ENCODE data around the gene MRGPRD.

The MRGPRD gene

DNA sequence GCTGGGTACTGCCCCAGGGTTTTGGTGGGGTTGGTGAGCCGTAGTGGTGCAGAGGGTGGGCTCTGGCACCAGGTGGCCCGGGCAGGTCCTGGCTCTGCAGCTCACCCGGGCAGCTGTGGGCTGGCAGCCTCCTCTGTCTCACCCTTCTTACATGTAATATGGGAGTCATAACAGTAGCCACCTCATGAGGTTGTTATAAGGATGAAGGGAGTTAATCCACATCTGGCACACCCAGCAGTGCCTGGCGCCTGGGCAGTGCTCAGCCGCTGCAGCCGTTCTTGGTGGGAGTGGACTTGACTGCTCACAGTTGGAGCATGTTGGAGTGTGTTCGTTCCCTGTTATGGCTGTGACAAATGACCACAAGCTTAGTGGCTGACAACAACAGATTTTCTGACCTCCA is 48.4 kb downstream of the MRGPRD start:
- H3K79me2 ChIP-seq (ENCODE audit: low read length), result peaks cover 5% of the 10 kb centered on the region; the same call in 1 of the 2 replicates
- H3K27ac ChIP-seq (ENCODE audit: low read length), result no peak overlapping the region
- peaks cover 5% of the 10 kb centered on the region for H3K4me1 ChIP-seq (ENCODE audit: low read length)
- H3K4me2 ChIP-seq (ENCODE audit: low read length), result no peak overlapping the region
- no peaks in the 10 kb centered on the region for H3K9me3 ChIP-seq (ENCODE audit: insufficient read depth, low read length)
- peaks cover 8% of the 10 kb centered on the region for H4K20me1 ChIP-seq (ENCODE audit: insufficient read depth, low read length)
- peaks cover 59% of the 10 kb centered on the region for H3K36me3 ChIP-seq (replicated peaks; ENCODE audit: low read depth, low read length)
- no peak for TF ChIP-seq EZH2phosphoT487 (IDR thresholded peaks at IDR 0.05; ENCODE audit: low read depth)
- TF ChIP-seq, protein P1, sequence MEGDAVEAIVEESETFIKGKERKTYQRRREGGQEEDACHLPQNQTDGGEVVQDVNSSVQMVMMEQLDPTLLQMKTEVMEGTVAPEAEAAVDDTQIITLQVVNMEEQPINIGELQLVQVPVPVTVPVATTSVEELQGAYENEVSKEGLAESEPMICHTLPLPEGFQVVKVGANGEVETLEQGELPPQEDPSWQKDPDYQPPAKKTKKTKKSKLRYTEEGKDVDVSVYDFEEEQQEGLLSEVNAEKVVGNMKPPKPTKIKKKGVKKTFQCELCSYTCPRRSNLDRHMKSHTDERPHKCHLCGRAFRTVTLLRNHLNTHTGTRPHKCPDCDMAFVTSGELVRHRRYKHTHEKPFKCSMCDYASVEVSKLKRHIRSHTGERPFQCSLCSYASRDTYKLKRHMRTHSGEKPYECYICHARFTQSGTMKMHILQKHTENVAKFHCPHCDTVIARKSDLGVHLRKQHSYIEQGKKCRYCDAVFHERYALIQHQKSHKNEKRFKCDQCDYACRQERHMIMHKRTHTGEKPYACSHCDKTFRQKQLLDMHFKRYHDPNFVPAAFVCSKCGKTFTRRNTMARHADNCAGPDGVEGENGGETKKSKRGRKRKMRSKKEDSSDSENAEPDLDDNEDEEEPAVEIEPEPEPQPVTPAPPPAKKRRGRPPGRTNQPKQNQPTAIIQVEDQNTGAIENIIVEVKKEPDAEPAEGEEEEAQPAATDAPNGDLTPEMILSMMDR (IDR thresholded peaks at IDR 0.05; ENCODE audit: low read depth, low read length), result no peak
- no peaks in the 10 kb centered on the region for H3K27me3 ChIP-seq (ENCODE audit: low read depth, low read length)
- H2AFZ ChIP-seq (ENCODE audit: low read depth, low read length), result no peak overlapping the region
- no peak overlapping the region for H3K4me3 ChIP-seq (ENCODE audit: low read length)
- H3K9ac ChIP-seq (ENCODE audit: low read length), result no peak overlapping the region

DNA sequence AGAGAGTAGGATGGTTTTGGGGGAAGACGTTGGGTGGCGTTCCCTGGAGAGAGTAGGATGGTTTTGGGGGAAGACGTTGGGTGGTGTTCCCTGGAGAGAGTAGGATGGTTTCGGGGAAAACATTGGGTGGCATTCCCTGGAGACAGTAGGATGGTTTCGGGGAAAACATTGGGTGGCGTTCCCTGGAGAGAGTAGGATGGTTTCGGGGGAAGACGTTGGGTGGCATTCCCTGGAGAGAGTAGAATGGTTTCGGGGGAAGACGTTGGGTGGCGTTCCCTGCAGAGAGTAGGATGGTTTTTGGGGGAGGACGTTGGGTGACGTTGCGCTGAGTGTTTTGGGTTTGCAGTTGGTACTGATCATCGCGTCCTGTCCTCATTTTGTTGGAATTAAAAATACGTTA is 48.9 kb downstream of the MRGPRD start:
- Histone ChIP-seq H3K27ac (ENCODE audit: low read length) (no peak overlapping the region), H4K20me1 (ENCODE audit: insufficient read depth, low read length) (peaks cover 8% of the 10 kb centered on the region), H3K4me3 (ENCODE audit: low read length) (no peak overlapping the region), H3K9me3 (ENCODE audit: insufficient read depth, low read length) (no peaks in the 10 kb centered on the region), H2AFZ (ENCODE audit: low read depth, low read length) (no peak overlapping the region), H3K9ac (ENCODE audit: low read length) (no peak overlapping the region), H3K4me1 (ENCODE audit: low read length) (peaks cover 9% of the 10 kb centered on the region), H3K79me2 (ENCODE audit: low read length) (peaks cover 5% of the 10 kb centered on the region; the same call in 1 of the 2 replicates), H3K27me3 (ENCODE audit: low read depth, low read length) (no peaks in the 10 kb centered on the region), H3K36me3 (replicated peaks; ENCODE audit: low read depth, low read length) (peaks cover 57% of the 10 kb centered on the region), H3K4me2 (ENCODE audit: low read length) (no peak overlapping the region)
- TF ChIP-seq, protein P1 (IDR thresholded peaks at IDR 0.05; ENCODE audit: low read depth, low read length), result no peak
- no peak for TF ChIP-seq EZH2phosphoT487 (IDR thresholded peaks at IDR 0.05; ENCODE audit: low read depth)

DNA sequence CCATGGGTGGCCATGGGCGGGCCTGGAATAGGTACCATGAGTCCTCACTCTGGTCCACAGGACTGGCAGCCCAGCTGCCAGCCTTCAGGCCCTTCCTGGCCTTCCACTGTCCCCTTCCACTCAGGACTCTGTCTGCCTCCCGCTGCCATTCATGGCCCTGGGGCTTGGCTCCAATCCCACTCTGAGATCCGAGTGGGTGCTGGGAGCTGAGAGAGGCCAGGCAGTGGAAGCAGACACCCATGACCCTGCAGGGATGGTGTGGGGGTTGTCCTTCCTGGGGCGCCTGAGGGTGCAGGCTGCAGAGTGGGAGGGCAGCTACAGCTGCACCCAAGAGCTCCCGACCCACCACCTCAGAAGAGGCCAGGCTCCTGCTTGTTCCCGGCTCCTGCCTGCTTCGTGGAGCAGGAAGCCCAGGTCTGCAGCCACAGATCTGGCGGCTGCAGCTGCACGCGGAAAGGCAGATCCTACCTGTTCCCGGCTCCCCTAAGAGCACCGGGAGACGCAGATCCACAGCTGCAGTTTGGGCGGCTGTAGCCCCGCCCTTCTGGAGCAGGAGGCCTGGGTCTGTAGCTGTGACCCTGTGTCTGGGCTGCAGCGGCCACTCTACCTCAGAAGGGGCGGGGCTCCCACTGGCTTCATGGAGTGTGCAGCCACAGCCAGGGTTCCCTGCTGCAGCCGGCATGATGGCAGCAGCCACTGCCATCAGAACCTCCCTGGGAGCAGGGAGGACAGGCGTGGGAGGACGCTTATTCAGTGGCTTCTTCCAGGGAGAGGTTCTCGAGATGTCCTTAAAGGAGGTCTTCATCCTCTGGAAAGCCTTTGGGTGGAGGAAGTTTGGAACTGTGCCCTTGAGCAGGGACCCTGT is 49.6 kb downstream of the MRGPRD start:
- H3K4me2 ChIP-seq (ENCODE audit: low read length), result no peak overlapping the region
- H3K9ac ChIP-seq (ENCODE audit: low read length), result no peak overlapping the region
- peaks cover 11% of the 10 kb centered on the region for H3K4me1 ChIP-seq (ENCODE audit: low read length)
- peaks cover 8% of the 10 kb centered on the region for H4K20me1 ChIP-seq (ENCODE audit: insufficient read depth, low read length)
- H3K27me3 ChIP-seq (ENCODE audit: low read depth, low read length), result no peaks in the 10 kb centered on the region
- H3K9me3 ChIP-seq (ENCODE audit: insufficient read depth, low read length), result no peaks in the 10 kb centered on the region
- TF ChIP-seq, protein P1 (IDR thresholded peaks at IDR 0.05; ENCODE audit: low read depth, low read length), result no peak
- TF ChIP-seq EZH2phosphoT487 (IDR thresholded peaks at IDR 0.05; ENCODE audit: low read depth), result no peak
- H2AFZ ChIP-seq (ENCODE audit: low read depth, low read length), result no peak overlapping the region
- H3K4me3 ChIP-seq (ENCODE audit: low read length), result no peak overlapping the region
- H3K27ac ChIP-seq (ENCODE audit: low read length), result no peak overlapping the region
- peaks cover 5% of the 10 kb centered on the region; the same call in 1 of the 2 replicates for H3K79me2 ChIP-seq (ENCODE audit: low read length)
- H3K36me3 ChIP-seq (replicated peaks; ENCODE audit: low read depth, low read length), result peaks cover 56% of the 10 kb centered on the region
